Activated CD4-positive, CD25-positive, alpha-beta regulatory T cell treated with anti-CD3 and anti-CD28 coated beads, Interleukin-2, amount 50 U/mL, for 16 hours (primary cell): ENCODE data around the gene HOXD9.

ENCODE experiments used
- DNase-seq: peaks from one replicate; pipeline ENCODE4 v3.0.0-alpha.2; 2020; ENCODE audit warnings: low read depth, low spot score

The HOXD9 gene

GRCh38 chr2:176085861-176086771 lies 36.4 kb upstream of the HOXD9 start:
- DNase-seq: no peak

- DNase-seq: no peak
These were observed 35.0 kb upstream of the HOXD9 start for GRCh38 chr2:176087330-176088047.

- no peak for DNase-seq
These were observed 34.2 kb upstream of the HOXD9 start for GRCh38 chr2:176088048-176088936.

GRCh38 chr2:176088937-176089842 lies 33.3 kb upstream of the HOXD9 start:
- no peak for DNase-seq

- no peak for DNase-seq
These were observed 32.6 kb upstream of the HOXD9 start for GRCh38 chr2:176089843-176090395.

GRCh38 chr2:176090862-176091261 lies 31.7 kb upstream of the HOXD9 start:
- no peak for DNase-seq

GRCh38 chr2:176091329-176092258 lies 30.9 kb upstream of the HOXD9 start:
- no peak for DNase-seq

GRCh38 chr2:176092270-176093144 lies 30.0 kb upstream of the HOXD9 start, which contains the start of gene HOXD13:
Gene HOXD13, plus strand, starts transcription at chr2:176092721. Its CDS starts 170 bp downstream, at chr2:176092891.
- no peak for DNase-seq

- DNase-seq: no peak
These were observed 29.2 kb upstream of the HOXD9 start for GRCh38 chr2:176093145-176093897.

- no peak for DNase-seq
These were observed 28.6 kb upstream of the HOXD9 start for GRCh38 chr2:176093898-176094249.

GRCh38 chr2:176094349-176094748 lies 28.2 kb upstream of the HOXD9 start:
- no peak for DNase-seq

- DNase-seq: no peak
These were observed 27.1 kb upstream of the HOXD9 start for GRCh38 chr2:176095421-176095820.

- DNase-seq: no peak
These were observed 26.1 kb upstream of the HOXD9 start for GRCh38 chr2:176096243-176096985.

- no peak for DNase-seq
These were observed 25.3 kb upstream of the HOXD9 start for GRCh38 chr2:176096986-176097819.

- DNase-seq: no peak
These were observed 24.6 kb upstream of the HOXD9 start for GRCh38 chr2:176097820-176098365.
